GM18498 (cell line): ENCODE results near the gene WDSUB1.
A peak's percentile ranks its signal among the peaks of the same experiment; 100 is the strongest.

ENCODE experiments used
- ATAC-seq: cut with Tn5 transposase; IDR thresholded peaks from one replicate; pipeline ENCODE4 v1.9.1; 2021; ENCODE audit warnings: mild to moderate bottlenecking, moderate library complexity; ENCODE audit not compliant: unreplicated experiment

The WDSUB1 gene

DNA sequence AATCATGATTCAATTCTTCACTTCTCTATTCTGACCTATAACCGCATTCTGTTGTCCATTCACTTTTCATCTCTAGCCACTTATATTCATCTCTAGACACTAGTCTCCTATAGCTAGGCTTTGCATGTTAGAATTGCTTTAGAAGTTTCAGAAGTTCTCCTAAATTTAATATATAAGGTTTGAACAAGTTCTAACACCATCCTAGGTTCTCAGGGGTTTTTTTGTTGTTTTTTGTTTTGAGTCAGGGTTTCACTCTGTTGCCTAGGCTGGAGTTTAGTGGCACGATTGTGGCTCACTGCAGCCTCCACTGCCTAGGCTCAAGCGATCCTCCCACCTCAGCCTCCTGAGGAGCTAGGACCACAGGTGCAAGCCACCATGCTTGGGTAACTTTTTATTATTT, 19.9 kb downstream of the WDSUB1 start:
- ATAC-seq: no peak

DNA sequence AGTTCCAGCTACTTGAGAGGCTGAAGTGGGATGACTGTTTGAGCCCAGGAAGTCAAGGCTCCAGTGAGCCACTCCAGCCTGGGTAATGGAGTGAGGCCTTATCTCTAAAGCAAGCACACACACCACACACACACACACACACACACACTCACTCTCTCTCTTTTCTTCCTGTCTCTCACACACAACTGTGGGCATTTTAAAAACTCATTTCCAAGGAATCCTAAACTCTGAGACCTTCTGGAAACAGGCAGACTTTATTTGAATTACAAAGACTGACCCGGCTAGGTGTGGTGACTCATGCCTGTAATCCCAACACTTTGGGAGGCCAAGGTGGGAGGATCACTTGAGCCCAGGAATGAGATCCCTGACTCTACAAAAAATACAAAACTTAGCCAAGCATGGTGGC, 21.3 kb downstream of the WDSUB1 start:
- ATAC-seq: no peak

DNA sequence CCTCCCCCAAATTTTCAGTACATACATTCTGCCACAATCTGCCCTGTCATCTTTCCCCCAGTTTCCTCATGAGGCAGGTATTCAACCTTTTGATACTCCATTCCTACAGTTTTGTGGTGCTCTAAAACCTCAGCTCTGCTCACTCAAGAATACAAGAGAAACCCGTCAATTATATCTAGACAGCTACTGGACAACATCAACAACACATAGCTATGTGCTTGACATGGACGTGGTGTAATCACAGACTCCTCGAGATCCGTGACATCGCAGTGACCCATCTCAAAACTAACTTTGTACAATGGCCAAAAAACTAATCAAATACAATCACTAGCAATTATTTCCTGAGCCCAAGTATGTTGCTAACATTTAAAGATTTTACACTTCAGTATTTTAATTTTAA, 23.6 kb downstream of the WDSUB1 start:
- no peak for ATAC-seq

DNA sequence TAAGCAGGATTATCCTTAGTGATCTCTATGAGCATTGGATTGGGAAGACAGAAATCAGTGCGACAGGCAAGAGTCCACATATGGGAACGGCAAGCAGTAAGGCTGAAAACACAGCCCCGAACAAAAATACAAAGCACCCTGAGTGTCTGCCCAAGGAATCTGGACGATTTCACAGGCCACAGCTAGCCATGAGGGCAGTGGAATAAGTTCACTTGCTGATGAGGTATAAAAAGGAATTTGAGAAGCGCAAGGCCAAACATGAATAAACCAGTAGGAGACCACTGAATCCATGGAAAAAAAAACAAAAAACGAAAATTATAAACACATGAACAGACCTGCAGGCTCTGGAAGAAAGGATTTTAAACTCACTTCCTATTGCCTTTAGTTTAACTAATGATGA, 24.3 kb downstream of the WDSUB1 start:
- ATAC-seq: no peak

DNA sequence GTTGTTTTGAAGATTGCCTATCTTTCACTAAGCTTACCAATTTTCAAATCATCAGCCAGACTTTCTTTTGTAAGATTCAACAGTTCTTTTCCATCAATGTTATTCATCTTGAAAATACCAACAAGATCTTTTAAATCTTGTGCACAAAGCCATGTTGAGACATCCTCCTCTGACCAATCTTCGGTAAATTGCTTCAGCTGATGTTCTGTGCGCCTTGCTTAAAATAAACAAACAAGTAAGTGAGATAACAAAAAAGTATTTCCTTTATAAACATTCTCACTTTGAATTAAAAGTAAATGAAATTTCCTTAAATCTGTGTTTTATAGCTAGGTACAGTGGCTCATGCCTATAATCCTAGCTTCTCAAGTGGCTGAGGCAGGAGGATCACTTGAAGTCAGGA, 30.3 kb downstream of the WDSUB1 start:
- no peak for ATAC-seq

DNA sequence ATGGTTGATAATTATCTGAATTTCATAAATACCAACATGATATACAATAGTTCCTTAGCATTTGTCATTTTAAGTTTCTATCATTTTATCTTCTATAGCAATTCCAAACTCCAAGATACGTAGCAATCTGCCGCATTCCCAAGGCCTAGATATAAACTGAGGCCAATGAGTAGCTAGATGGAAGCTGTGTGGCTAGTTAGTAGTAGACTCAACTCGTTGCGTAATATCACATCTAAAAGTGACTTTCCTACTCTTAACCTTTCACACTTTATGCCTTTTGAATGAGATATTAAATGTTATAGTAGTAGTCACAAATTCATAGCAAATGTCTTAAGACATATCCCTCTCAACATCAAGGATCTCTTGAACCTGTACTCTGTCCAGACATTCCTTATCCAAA, 33.6 kb downstream of the WDSUB1 start:
- ATAC-seq: no peak

DNA sequence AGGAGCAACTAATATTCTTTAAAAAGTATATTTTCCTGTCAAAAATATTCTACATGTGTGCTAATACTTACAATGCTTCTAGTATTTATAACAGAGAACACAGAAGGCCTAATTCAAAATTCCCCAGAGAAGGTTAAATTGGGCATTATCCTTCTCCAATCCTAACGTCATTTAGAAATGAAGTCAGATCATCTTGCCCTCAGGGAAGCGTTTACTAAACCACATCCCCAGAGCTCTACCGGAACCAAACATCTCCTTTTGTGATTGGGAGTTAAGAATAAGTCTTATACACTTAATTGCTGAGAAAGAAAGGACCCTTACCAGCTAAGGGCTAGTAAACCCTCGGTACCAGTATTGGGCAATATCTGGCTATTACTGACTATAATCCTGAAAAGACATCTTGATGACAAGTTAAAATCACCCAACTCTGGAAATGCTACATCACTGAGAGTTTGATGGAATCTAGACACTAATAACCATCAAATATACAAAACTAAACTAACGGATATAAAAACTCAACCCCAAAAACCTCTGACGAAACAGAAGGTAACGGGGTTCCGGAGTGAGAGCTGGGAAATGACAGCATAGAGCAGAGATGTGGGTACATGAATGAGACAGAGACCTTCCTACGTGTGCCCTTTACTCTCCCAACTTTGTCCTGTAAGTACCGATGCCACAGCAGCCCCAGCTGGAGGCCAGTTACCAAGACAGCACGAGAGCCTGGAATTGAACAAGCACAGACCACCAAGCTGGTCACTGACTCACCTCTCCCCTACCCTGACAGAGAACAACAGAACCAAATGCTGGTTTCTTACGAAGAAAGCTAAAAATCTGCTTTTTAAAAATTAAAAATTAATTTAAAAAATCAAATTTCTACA, 35.0 kb downstream of the WDSUB1 start:
- ATAC-seq: no peak

DNA sequence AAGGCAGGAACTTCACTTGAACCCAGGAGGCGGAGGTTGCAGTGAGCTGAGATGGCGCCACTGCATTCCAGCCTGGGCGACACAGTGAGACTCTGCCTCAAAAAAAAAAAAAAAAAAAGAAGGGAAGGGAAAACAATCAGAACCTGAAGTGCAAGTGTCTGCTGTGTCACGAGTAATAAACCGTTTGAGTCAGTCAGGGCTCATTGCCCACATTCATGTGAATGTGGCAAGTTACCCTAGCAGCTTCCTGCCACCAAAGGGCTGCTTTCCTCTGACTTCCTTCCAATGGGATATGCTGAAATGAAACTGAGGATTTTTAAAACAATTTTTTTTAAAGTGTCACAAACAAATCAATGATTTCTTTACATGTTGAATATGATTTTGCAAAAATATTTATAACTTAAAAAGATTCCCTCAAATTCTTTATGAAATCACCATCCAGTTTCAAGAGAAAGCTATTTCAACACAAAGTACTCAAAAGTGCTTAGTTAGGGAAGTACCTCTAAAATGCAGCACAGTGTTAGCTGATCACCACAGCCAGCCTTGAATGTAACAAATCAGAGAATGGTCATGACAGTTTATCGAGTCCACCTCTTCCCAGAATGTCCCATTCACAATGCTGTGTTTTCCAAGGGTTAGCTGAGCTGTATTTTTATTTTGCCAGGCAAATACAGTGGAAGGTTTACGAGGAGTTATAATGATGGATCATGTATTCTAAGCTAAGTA, 36.4 kb downstream of the WDSUB1 start:
- ATAC-seq: peak; percentile 61

DNA sequence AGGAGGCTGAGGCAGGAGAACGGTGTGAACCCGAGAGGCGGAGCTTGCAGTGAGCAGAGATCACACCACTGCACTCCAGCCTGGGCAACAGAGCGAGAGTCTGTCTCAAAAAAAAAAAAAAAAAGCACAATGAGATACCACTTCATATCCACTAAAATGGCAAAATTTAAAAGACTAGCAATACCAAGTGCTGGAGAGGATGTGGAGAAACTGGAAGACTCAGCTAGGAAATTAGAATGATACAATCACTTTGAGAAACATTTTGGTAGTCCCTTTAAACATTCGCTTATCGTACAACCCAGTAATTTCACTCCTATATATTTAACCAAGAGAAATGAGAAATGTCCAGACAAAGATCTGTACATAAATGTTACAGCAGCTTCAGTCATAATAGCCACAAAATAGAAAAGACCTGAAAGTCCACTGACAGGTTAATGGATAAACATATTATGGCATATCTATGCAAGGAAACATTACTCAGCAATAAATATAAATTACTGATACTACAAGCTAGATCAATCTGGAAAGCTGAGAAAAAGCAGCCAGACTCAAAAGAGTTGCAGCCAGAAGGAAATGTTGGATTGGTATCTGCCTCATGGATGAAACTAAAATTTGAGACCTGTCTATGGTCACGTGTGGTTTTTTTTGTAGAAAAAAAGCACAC, 40.0 kb downstream of the WDSUB1 start:
- ATAC-seq: no peak

DNA sequence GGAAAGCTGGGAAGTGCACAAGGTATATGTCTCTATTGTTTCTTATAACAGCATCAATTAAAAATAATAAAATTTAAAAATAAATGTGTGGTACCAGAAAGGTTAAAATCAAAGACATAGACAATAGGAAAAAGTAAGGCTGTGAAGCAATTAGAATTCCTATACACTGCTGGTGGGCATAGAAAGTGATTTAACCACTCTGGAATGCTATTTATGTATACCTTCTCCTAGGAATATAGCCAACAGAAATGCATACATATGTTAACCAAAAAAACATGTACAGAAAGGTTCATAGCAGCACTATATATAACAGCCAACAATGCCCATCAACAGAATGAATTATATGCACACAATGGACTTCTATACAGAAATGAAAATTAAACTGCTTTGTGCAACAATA, 43.0 kb downstream of the WDSUB1 start:
- no peak for ATAC-seq

DNA sequence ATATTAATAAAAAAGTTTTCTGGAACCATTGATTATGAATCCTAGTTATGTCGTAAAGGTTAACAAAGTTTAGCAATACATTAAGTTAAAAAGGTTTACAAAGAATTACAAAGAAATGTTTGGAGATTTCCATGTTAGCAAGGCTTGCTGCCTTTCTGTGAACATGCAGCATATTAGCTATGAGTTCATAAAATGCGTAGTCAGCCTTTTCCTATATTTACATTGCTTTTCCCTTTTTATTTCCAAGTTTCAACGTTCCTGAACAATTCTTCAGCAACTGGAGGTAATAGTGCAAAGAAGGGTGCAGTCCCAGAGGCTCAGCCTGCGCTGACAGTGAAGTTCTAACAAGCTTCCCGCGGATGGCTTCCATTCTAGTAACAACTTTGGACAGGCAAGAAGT, 51.6 kb downstream of the WDSUB1 start:
- ATAC-seq: no peak

DNA sequence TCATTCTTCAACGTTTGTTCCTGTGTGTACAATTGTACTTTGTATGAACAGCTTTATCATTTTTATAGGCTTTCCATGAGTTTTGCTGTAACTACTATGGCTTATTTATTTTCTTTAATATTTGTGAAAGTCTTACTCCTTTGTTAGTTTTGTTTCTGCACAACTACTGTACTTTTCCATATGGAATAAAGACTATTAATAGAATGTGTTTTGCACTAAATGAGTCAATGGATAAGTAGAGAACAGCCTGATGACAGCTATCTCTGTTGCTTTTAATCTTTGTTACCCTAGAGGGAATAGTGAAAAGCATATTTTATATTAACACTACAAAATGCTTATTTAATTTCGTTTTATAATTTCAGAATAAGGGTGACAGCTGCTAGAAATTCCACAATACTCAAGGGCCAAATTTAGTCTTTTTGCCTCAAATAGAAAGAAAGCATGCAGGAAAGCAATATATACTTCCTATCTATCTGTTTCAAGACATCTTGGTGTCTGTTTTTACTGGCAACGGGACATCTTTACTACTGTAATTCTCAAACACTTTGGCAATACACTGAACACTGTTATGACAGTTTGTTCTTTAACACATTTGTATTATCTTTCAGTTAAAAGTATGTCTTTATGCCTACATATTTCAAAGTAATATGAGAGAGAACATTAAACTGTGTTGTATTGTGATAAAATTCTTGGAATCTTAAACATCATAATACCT, 53.9 kb downstream of the WDSUB1 start:
- ATAC-seq: no peak

DNA sequence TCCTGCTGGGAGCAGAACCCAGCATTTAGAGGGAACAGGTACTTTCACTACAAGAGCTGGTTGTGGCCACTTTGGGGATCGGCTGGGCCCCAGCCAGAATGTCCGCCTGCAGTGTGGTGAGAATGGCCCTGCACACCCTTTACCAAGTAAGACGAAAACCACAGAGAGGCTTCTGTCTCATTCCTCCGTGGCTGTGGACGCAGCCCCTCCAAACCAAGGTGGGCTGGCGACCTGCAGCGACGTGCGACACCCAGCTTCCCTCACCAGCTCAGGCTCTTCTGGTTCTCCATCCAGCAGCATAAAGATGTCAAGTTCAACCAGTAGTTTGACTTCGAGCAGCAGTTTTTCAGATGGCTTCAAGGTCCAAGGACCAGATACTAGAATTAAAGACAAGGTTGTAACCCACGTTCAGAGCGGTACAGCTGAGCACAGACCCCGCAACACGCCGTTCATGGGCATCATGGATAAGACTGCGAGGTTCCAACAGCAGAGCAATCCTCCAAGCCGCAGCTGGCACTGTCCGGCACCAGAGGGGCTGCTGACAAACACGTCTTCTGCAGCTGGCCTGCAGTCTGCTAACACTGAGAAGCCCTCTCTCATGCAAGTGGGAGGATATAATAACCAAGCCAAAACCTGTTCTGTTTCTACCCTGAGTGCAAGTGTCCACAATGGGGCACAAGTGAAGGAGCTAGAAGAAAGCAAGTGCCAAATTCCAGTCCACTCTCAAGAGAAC, 56.2 kb downstream of the WDSUB1 start:
- ATAC-seq: no peak

DNA sequence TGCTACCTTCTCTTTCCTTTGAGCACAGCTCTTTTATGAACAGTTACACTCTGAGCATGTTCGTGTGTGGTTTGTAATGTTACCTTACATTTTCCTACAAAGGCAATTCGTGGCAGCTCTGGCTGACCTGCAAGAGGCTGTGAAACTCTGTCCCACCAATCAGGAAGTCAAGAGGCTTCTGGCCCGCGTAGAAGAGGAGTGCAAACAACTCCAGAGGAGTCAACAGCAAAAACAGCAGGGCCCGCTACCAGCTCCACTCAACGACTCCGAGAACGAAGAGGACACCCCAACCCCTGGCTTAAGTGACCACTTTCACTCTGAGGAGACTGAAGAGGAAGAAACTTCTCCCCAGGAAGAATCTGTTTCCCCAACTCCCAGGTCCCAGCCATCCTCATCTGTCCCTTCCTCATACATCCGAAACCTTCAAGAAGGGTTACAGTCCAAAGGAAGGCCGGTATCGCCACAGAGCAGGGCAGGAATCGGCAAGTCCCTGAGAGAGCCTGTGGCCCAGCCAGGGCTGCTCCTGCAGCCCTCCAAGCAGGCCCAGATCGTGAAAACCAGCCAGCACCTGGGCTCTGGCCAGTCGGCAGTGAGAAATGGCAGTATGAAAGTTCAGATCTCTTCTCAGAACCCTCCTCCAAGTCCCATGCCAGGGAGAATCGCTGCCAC, 56.9 kb downstream of the WDSUB1 start:
- ATAC-seq: no peak

DNA sequence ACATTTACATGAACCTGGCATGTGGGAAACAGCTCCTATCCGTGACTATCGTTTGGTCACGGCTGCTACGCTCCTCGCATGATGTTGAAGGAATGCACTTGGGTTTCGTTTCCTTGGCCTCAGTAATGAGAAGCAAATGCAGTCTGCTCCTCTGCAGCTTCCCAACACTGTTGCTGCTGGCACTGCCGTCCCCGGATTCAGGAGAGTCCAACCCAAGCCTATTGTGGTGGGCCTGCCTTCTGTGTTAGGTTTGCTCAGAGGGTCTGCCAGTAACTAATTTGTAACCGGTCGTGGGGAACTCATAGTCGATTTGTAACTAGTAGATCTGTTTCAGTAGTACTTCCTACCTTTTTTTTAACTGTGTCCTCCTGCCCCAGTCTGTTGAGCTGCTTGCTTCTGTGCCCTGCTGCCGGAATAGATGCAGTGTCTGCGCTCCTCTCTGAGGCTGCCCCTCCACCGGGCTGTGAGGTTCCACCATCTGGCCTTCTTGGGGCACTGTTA, 58.4 kb downstream of the WDSUB1 start:
- ATAC-seq: no peak

DNA sequence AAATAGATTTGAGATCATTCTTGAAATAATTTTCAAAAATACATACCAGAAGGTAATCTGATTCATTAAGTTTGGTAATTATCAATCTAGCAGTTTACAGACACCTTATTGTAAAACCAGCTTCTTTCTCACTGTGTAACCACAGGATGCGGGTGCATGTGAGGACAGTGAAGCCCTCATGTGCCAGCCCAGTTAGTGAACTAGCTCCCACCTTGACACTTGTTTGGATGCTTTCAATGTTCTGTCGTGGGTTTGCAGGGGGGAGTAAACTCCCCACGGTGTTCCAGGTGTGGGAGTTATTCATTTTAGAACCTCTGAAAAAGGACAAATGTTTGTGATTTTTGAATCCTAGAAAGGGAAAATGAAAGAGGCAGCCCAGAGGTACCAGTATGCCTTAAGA, 59.0 kb downstream of the WDSUB1 start:
- no peak for ATAC-seq

DNA sequence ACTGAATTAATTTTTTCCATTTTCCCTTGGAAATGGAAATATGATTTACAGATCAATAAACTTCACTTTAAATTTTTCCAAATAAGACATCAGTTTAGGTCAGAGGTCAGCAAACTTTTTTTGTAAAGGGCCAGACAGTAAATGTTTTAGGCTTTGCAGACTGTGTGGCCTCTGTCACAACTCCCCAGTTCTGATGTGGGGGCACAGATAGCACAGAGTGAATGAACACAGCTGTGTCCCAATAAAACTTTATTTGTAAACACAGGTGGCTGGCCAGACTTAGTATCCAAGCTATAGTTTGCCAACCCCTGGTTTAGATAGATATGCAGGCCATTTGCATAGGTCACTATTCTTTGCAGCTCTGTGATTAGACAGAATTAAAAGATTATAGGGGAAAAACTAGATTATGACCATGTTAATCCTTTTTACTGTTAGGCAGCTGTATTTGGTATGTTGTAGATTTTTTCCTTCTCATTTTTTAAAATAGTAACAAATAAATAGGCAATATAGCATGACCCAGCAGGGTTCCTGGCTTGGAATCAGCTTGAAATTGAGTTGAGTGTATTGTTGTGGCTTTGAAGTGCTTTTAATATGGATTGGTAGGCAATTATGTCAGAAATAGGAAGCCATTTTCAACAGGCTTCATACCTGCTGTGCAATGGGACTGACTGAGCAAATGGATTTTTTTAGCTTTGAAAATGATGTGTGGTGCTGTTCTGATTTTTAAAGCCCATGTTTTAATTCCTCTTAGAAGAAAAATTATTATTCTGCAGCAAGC, 59.7 kb downstream of the WDSUB1 start:
- no peak for ATAC-seq

DNA sequence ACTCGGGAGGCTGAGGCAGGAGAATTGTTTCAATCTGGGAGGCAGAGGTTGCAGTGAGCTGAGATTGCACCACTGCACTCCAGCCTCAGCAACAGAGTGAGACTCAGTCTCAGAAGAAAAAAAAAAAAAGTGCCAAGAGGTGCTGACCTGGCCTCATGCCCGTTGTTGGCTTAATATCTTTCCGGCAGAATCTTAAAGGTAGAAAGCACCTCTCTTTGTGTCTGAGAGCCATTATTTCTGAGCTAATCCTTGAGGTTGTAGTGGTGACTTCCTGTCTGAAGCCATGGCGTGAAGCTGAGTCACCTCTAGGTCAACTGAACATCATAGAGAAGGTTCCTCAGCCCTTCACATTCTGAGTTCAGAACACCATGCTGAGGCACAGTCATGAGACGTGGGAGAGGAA, 60.4 kb downstream of the WDSUB1 start:
- peak; percentile 72 for ATAC-seq
